Spleen (tissue), 7 donors: ENCODE data around the gene KIF16B.

Experiments
- CTCF ChIP-seq, 11 experiments: fragments of 200-600 bp in 7 of 11; fragments of 450-650 bp in 4 of 11; sonication (generic) in 4 of 11; IDR thresholded peaks in 8 of 11; conservative IDR thresholded peaks in 3 of 11; 1 replicate in 7 of 11; 2 replicates in 4 of 11; pipeline versions ENCODE4 v1.4.0 to v1.8.0; 2016 to 2021; ENCODE audit warnings: antibody characterized with exemption in 11 of 11, inconsistent platforms in 4 of 11, mild to moderate bottlenecking in 1 of 11
- POLR2A ChIP-seq, 3 donors: fragments of 450-650 bp; IDR thresholded peaks; one replicate each; pipeline ENCODE4 v1.5.1; 2017; ENCODE audit warnings: antibody characterized with exemption in 3 of 3, mild to moderate bottlenecking in 1 of 3
- donor health status: DM: no; HTN: no; CAD: no; lungs with moderate emphysema.
- donor health status: DM: no; HTN: no; CAD: no.
- donor health status: DM: no; HTN: no; CAD: no.

- TF ChIP-seq CTCF (IDR thresholded peaks at IDR 0.05 in 8 of 11, conservative IDR thresholded peaks at IDR 0.05 in 3 of 11) (no peak), POLR2A (IDR thresholded peaks at IDR 0.05) (no peak)
Measured at GRCh38 chr20:16607364-16608276, 34.4 kb upstream of the KIF16B start.
